Panc1 (cell line): ENCODE measurements around the gene NAT9. TPM values are rescaled to one million over a fixed set of nuclear protein-coding genes. Genes with fewer than 3 reads are reported as not detected.

Experiments used
- ATAC-seq: fragments of 200-7000 bp; cut with Tn5 transposase; 2 replicates; pipeline ENCODE4 v1.9.1; 2020; ENCODE audit warnings: mild to moderate bottlenecking, moderate library complexity
- BruUV-seq: library from RNA; stranded (reverse); fragments of 400-500 nt; replicated peaks from 2 replicates; lab custom pipeline; 2021; lab: Mats Ljungman, UMichigan
- CTCF ChIA-PET: fragments of 300-600 bp; sonication (Branson Sonifier 250); formaldehyde crosslinking; loops from one replicate; lab custom pipeline; 2022; ENCODE audit warnings: antibody characterized with exemption; lab: Charles Lee
- POLR2A ChIA-PET: fragments of 300-600 bp; sonication (Branson Sonifier 250); formaldehyde crosslinking; loops from one replicate; lab custom pipeline; 2022; ENCODE audit warnings: antibody characterized with exemption; lab: Charles Lee
- DNase-seq: peaks from one replicate; pipeline ENCODE4 v3.0.0-alpha.2; 2010; ENCODE audit warnings: low read depth, low spot score
- H3K27ac ChIP-seq: 2 replicates; pipeline ENCODE4 v1.5.1; 2011; ENCODE audit warnings: mild to moderate bottlenecking, low read length, inconsistent platforms
- H3K27me3 ChIP-seq: fragments of 200-500 bp; sonication (Bioruptor generic); 2 replicates; pipeline ENCODE4 v1.6.0; 2014; ENCODE audit warnings: low read length, inconsistent platforms; ENCODE audit not compliant: control insufficient read depth, insufficient read depth
- H3K36me3 ChIP-seq: fragments of 200-500 bp; sonication (Bioruptor generic); 2 replicates; pipeline ENCODE4 v1.5.1; 2014; ENCODE audit warnings: inconsistent platforms, mild to moderate bottlenecking, low read length, moderate library complexity; ENCODE audit not compliant: control insufficient read depth, insufficient read depth
- H3K4me1 ChIP-seq: 2 replicates; pipeline ENCODE4 v1.5.1; 2011; ENCODE audit warnings: inconsistent platforms, mild to moderate bottlenecking, low read length, moderate library complexity; ENCODE audit not compliant: control insufficient read depth, insufficient read depth
- H3K4me3 ChIP-seq, 2 experiments: 2 replicates each; pipeline ENCODE4 v1.5.1; 2011 to 2012; ENCODE audit warnings: low read depth in 2 of 2, low read length in 2 of 2, mild to moderate bottlenecking in 2 of 2, inconsistent platforms in 1 of 2, moderate library complexity in 1 of 2
- H3K9me3 ChIP-seq: fragments of 200-500 bp; sonication (Bioruptor generic); 2 replicates; pipeline ENCODE4 v1.5.1; 2014; ENCODE audit warnings: low read depth, mild to moderate bottlenecking, inconsistent platforms, low read length, moderate library complexity; ENCODE audit not compliant: control insufficient read depth, insufficient read depth
- CTCF ChIP-seq: fragments of 450-650 bp; IDR thresholded peaks from 2 replicates; pipeline ENCODE4 v1.5.1; 2017; ENCODE audit warnings: mild to moderate bottlenecking
- POLR2AphosphoS5 ChIP-seq: IDR thresholded peaks from 2 replicates; pipeline ENCODE4 v1.6.1; 2012; ENCODE audit warnings: mild to moderate bottlenecking, low read depth, low read length, moderate library complexity
- REST ChIP-seq, 2 experiments: IDR thresholded peaks; 2 replicates each; pipeline ENCODE4 v1.6.1; 2011 to 2012; ENCODE audit warnings: low read depth in 2 of 2, control low read depth in 1 of 2, low read length in 1 of 2, mild to moderate bottlenecking in 1 of 2, moderate library complexity in 1 of 2; ENCODE audit not compliant: insufficient read depth in 1 of 2
- SIN3A ChIP-seq: IDR thresholded peaks from 2 replicates; pipeline ENCODE4 v1.6.1; 2012; ENCODE audit warnings: low read depth, mild to moderate bottlenecking, low read length, moderate library complexity, borderline replicate concordance; ENCODE audit not compliant: insufficient read depth
- in situ Hi-C: cut with HindIII; loops from 2 replicates; pipeline ENCODE4 v1.10.0; 2016; ENCODE audit warnings: low sequenced_read_pairs, low pct_unique_long_range_greater_than_20kb
- intact Hi-C: fragments of 100-400 bp; cut with micrococcal nuclease; formaldehyde crosslinking; loops from one replicate; pipeline ENCODE4 v1.10.0; 2022; ENCODE audit not compliant: unreplicated experiment
- total RNA-seq: library from RNA; stranded (reverse); gene quantifications from one replicate; pipeline ENCODE4 v1.2.1, GENCODE V29; 2021; ENCODE audit not compliant: unreplicated experiment

Gene NAT9
- total RNA-seq, 1 experiment from 2014 or later: 90.1 TPM

DNA sequence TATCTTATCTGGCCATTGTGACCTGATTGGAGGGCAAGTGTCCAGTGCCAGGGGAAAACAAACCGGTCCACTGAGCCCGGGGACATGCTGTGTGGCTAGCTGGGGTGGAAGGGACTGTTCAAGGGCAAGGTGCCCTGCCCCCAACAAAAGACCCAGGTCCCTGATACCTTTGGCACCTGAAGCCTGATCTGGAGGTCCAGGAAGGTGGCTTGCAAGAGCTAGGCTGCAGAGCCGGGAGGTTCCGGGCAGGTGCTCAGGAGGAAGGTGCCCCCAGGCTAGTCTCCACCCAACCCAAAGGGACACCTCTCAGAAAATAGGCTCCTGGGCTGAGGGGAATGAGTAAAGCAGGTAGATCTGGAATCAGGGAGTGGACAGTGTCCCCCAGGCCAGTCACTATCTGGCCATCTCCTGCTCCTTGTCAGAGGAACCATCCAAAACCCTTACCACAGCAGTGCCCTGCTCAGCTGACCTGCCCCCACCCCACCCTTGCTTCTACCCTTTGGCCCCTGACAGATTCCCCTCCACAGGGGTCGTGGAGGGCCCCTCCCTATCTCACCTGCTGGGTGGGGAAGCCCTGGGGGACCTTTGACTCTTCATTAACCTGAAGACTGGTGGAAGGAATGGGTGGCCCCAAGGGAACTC, 6.2 kb downstream of the NAT9 start:
- TF ChIP-seq REST (IDR thresholded peaks at IDR 0.05; ENCODE audit: insufficient read depth in 1 of 2, low read depth in 2 of 2, low read length in 1 of 2) (no peak), POLR2AphosphoS5 (peak; percentile 52)
- intact Hi-C loops (loop anchor here (1.0 kb wide), 1 partner anchor 26 kb away; no protein-coding TSS in a partner anchor), in situ Hi-C loops (no loop called here)
- BruUV-seq: no TSS peak
- no peaks in the 10 kb centered on the region for H3K27me3 ChIP-seq
- H3K27ac ChIP-seq: no peak overlapping the region
- ATAC-seq (peak; percentile 7; the same call in 1 of the 2 replicates), DNase-seq (no peak)
- H3K9me3 ChIP-seq: no peaks in the 10 kb centered on the region
- no peak overlapping the region for H3K4me3 ChIP-seq
- POLR2A ChIA-PET: interaction anchor here (0.6 to 1.1 kb wide), 2 partner anchors 8 to 25 kb away, joined by 4 to 12 read pairs; no protein-coding TSS in a partner anchor
- CTCF ChIA-PET: interaction anchor here (0.7 to 2.2 kb wide), 7 partner anchors 20 to 113 kb away, joined by 3 to 16 read pairs (median 9); no protein-coding TSS in a partner anchor
- H3K4me1 ChIP-seq: peaks cover 38% of the 10 kb centered on the region
- H3K36me3 ChIP-seq: 0 out of 2 replicates have a peak, but pooled peaks cover 5% of the 10 kb centered on the region

- no peak for ATAC-seq
- no peaks in the 10 kb centered on the region for H3K9me3 ChIP-seq
- 0 out of 2 replicates have a peak, but pooled peaks cover 5% of the 10 kb centered on the region for H3K36me3 ChIP-seq
- no peak overlapping the region for H3K4me3 ChIP-seq
- ChIA-PET CTCF (interaction anchor here (0.6 to 1.1 kb wide), 3 partner anchors 19 to 113 kb away, joined by 3 to 9 read pairs (median 6); no protein-coding TSS in a partner anchor), POLR2A (interaction anchor here (0.6 to 1.1 kb wide), 3 partner anchors 14 to 33 kb away, joined by 3 to 6 read pairs (median 4); no protein-coding TSS in a partner anchor)
- no TSS peak for BruUV-seq
- peaks cover 38% of the 10 kb centered on the region for H3K4me1 ChIP-seq
- TF ChIP-seq CTCF (no peak), SIN3A (no peak), POLR2AphosphoS5 (no peak; the same call in 1 of the 2 replicates)
- in situ Hi-C loops (no loop called here), intact Hi-C loops (no loop called here)
- H3K27me3 ChIP-seq: no peaks in the 10 kb centered on the region
- H3K27ac ChIP-seq: peak overlapping the region; percentile 36; the same call in 1 of the 2 replicates
- no peak for DNase-seq
Measured at GRCh38 chr17:74769266-74769855, 6.8 kb downstream of the NAT9 start.
